Measurements from ENCODE around the gene COL4A2.
A peak's percentile ranks its signal among the peaks of the same experiment; 100 is the strongest.

Gene COL4A2

DNA sequence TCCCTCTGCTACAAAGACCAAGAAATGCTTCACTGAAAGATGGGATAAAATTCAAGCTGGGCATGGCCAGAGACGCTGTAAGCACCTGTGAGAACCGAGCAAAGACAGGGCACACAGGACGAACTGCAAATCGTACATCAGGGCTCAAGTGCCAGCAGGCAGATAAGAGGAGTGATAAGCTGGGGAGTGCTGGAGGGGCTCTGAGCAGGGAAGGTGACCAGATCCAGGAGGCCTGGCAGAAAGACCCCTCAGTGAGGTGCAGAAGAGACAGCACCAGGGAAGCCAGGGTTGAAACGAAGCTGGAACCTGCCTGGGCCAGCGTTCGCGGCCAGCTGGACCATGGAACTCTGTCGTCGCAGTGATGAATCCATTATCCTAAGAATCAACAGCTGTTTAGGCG, 244.2 kb downstream of the COL4A2 start:
- no peak for DNase-seq

DNA sequence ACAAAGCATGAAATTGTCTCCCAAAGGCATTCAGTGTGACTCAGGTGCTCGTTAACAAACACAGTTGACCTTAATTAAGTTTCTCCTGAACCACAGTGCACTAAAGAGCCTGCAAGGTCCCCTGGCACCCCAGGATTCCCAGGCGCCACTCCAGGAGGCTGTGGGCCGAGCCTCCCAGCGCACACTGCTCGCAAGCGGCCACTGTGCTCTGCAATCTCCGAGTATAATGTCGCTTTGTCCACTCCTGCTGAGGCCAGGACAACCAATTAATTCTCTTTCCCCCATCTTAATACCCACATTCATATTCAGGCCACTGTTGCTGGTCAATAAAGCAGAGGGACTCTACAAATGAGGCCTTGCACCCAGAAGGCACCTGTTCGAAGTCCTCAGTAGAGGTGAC, 245.7 kb downstream of the COL4A2 start:
- DNase-seq = no peak

DNA sequence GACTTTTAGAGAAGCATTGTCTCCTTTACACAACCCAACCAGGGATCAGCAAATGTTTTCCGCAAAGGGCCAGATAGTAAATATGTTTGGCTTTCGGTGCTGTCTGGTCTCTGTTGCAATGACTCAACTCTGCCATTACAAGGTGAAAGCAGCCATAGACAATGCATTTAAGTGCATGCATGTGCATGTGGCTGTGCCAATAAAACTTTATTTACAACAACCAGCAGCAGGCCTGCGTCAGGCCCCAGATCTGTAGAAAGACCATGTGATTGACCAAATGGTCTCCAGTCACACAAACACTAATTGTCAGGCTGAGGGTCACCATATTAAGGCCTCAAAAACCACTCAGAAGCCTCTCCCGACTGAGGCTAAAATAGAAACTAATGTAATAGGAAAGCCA, 246.3 kb downstream of the COL4A2 start:
- no peak for DNase-seq

DNA sequence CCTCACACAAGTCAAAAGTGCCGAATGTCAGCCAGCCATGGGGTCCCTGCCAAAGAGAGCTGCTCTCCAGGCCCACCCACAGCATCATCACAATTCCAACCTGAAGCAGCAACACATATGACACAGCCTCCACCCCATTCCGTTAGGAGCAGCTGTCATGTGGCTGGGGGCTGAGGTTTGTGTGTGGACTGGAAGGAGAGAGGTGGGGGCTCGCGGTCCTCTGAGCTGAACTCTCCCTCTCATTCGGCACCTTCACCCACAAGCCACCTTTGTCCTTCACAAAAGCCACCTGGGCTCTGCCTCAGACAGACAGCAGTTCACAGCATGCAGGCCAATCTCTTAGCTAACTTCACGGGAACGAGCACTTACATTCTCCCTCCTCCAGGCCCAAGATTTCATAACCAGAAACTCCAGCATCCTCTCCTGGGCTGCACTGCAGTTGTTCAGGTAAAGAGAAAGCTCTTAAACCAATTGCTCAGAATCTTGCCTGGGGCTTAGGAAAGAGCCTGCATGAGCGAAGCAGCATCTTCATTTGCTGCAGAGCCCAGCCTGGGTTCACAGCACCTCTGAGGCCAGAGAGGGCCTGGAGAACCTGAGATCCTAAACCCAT, 247.2 kb downstream of the COL4A2 start:
- DNase-seq = no peak

DNA sequence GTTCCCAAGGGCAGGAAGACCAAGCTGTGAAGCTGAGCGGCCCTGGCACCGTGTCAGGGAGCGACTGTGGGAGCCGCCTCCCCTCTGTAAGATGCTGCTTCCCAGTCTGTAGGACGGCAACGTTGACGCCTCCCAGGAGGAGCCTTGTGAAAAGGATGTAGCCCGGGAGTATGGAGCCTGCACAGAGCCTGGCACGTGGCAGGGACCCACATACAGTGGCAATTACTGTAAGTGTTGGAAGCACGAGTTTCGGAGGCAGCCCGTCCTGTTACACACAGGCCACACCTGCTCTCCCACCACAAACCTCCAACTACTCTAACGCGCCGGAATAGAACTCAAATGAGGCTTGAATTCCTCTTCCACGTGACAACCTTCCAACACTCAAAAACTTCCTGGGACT, 247.9 kb downstream of the COL4A2 start:
- DNase-seq = no peak

DNA sequence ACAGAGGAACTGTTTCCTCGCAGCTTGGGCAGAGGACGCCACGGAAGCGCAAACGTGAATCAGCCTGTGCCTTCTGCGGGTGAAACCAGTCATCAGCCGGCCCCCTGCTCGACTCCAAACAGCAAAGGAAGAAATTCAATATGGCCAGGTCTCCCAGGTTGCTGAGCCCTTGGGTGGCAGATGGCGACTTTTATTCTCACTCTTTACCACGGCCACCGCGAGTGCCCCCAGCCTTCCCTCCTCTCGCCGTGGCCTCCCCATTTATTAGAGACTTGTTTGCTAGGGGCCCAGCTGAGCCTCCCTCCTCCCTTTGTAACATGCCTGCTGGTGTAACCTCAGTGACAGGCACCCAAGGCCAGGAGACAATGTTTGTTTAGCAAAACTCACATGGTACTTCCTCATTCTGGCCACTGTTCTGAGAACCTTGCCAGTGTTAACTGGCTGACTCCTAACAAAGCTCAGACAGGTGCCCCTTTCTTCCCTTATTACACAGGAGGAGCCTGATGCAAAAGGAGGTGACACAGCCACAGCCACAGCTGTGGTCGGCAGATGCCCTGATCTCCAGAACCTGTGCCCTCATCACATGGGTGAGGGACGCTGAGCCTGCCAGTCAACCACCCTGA, 248.6 kb downstream of the COL4A2 start:
- peak; percentile 41 for DNase-seq

DNA sequence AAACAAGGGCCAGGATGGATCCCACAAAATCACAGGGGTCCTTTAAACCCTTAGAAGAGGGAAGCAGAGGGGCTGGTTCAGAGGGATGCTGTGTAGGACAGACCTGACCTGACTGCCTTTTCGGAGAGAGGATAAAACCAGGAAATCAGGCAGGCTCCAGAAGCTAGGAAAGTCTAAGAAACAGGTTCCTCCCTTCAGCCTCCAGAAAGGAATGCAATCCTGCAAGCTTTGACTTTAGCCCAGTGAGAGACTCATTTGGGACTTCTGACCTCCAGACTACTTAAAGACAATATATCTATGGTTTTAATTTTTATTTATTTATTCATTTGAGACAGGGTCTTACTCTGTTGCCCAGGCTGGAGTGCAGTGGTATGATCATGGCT, 249.1 kb downstream of the COL4A2 start:
- no peak for DNase-seq

DNA sequence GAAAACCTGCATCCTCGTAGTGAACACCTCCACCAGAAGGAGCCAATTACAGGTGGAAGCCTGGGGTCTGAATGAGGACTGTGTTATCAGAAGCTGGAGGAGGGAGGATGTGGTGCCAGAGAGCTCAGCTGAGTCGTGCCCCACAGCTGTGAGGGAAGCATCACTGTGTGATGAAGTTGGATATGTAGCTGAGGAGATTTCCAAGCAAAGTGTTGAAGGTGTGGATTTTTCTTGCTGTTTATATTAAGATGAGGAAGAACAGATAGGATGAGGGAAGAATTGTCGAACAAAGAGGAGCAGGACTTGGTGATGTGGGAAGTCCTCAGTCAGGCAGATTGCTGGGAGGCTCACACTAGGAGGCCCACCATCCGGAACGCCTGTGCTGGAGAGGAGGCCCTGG, 250.0 kb downstream of the COL4A2 start:
- no peak for DNase-seq

DNA sequence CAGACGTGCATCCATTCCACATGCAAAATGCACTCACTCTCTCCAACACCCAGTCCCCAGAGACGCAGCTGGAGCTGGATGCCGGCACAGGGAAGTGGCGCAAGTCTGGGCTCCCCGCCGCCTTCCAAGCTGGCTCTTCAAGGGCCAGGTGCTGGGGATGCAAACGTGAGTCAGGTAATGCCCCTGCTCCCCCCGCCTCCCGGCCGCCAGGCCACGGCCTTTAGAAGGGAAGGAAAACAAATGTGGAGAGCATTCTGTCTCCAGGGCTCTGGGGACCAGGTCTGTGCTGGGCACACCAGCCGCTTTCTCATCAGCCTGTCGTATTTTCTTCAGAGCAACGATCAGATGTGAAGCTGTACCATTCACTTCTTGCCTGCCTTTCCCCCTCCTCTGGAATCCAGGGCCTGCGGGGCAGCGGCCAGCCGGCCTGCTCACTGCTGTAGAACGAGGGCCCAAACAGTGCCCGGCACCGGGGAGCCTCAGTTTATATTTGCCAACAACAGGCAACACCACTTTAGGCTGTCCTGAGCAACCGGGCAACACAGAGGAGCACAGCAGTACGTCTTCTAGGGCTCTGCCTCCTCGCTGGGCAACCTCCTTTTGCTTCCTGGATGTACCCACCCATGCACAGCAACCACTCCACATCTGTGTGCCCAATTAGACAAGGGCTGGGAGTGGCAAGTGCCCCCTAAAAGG, 250.7 kb downstream of the COL4A2 start:
- no peak for DNase-seq

DNA sequence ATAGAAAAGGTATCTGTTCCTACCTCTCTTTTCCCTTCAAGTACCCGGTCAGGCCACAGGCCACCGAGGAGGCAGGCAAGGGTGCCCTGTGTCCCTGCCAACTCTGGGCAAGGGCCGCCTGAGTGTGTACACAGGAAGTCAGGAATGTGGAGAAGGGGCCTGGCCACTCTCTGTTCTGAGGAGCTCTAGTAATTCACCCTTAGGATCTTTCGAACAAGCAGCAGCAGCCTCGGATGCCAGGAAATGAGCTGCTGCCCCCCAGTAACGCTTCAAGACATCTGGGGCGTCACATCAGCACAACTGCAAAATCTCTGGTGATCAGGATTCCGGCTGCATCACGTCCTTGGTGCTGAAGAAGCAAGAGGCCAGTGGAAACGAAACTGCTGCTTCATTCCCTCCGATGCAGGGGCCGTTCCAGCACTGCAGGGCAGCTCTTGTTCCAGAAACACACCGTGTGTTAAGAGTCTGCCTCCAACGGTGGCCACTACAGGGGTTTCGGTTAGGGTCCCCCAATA, 252.4 kb downstream of the COL4A2 start:
- no peak for DNase-seq

DNA sequence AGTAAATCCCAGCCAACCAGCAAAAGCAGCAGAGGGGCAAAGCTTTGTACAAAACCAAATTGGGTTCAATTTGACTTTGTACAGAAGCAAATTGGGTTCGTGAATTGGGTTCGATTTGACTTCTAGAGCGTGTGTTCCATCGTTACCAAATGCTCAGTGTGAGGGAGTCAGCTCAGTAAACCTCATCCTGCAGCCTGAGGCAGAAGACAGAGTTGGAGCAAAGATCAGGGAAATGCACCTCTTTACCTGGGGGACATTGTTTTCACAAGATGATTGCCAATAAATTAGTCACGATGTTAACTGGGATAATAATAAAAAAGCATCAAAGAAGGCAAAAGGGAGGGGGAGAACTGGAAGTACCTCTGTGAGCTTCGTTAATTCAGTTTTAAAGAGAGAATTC, 252.9 kb downstream of the COL4A2 start:
- no peak for DNase-seq

DNA sequence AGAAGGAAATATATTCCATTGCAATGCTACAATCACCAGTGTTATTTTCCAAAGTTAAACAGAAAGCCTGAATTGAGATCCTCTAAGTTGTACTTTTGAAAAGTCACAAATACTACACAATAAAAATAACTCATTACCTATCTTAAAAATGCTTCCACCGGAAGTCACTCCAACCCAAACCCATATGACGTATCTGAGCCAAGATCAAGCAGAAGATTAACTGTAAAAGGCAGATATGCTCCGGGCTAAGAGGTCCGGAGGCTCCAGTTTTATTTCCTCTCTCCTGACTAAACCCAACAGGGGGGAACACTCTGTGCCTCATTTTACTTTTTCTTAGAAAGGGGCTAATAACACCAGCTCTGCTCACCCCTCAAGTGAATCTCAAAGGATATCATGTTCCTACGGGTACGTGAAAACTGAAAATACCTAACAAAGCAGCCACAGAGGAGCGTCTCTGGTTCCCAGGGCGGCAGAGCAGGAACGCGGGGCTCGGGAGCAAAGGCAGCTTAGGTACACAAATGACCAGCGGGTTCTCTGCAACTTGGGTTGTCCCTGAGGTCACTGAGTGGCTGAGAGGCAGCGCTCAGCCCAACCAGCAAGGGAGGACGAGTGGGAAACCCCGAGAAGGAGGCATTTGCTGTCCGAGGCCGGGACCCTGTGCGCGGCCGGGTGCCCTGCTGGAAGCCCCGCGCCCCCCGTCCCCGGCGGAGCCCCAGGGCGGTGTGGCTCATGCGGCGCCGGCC, 253.7 kb downstream of the COL4A2 start:
- DNase-seq = peak; percentile 15

DNA sequence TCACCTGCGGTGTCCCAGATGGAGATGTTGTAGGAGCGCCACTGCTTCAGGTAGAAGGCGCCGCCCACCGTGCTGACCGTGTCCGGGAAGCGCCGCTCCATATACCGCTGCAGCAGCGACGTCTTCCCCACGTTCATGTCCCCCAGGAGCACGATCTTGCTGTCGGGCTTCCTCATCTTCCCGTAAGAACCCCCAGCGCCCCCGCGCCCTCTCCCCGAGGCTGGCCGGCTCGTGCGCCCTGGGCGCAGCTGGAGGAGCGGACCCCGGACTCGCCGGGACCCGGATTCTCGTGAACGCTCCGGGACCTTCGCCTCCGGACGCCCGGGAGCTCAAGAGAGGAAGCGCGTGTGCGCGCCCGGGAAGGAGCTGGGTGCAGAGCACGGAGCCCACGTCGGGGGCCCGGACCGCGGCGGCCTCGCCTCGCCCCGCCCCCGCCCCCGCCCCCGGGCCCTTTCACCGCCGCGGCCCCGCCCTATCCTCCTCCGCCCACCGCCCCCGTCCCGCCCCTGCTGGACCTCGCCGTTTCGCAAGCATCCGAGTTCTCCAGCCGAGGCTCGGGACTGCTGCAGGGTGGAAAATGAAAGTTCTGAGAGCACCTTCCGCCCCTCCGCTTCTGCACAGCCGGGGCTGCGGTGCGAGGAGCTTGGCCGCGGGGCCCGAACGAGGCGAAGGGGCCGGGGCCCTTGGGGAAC, 254.4 kb downstream of the COL4A2 start, which contains the start of gene RAB20:
Gene RAB20, minus strand, starts transcription at position 379 of the 692 bp plus-strand sequence. Its CDS starts 203 bp downstream, at position 176.
- DNase-seq = peak; percentile 69

DNA sequence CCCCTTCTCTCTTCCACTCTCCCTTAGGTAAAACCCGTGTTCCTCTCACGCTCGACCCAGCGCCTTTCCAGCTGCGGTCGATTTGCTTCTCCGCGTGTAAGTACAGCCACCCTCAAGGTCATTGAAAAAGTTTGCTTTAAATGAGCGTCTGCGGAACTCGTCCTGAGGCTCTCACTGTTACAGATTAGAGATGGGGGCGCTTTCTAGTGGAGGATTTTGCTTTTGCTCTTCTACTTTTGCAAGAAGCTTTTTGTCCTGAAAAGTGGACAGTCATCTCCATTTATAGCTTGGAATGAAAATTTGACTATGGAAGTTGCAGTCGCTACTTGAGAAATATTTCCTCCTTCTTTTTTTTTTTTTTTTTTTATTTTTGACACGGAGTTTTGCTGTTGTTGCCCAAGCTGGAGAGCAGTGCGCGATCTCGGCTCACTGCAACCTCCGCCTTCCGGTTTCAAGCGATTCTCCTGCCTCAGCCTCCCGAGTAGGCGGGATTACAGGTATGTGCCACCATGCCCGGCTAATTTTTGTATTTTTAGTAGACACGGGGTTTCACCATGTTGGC, 255.0 kb downstream of the COL4A2 start:
- peak; percentile 49 for DNase-seq
